DND-41 (cell line): ENCODE data around the gene SIRT1.
"Not testable (repeated sequence)": the region's sequence is repeated elsewhere in the genome, so short reads cannot be mapped to it uniquely, and the experiment has no call there.

Experiments
- EZH2 ChIP-seq: IDR thresholded peaks from 3 replicates; pipeline ENCODE4 v1.6.1; 2012; ENCODE audit warnings: borderline replicate concordance, low read depth, mild to moderate bottlenecking, moderate library complexity, low read length, inconsistent platforms; ENCODE audit not compliant: severe bottlenecking
- TF ChIP-seq, protein P1 (sequence below): IDR thresholded peaks from 2 replicates; pipeline ENCODE4 v1.5.1; 2012; ENCODE audit warnings: borderline replicate concordance, low read length, moderate library complexity, mild to moderate bottlenecking; ENCODE audit not compliant: poor library complexity, severe bottlenecking; ENCODE audit errors: extremely low read depth

DNA sequence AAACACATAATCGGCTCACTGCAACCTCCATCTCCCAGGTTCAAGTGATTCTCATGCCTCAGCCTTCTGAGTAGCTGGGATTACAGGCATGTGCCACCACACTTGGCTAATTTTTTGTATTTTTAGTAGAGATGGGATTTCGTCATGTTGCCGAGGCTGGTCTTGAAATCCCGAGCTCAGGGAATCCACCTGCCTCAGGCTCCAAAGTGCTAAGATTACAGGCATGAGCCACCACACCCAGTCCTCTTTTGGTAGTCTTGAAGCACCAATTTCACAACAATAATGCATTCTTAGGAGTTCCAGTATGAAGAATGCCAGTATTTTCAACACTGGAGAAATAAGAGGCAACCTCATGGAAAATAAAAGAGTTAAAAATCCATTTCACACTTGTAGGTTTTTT, 81.6 kb downstream of the SIRT1 start:
- TF ChIP-seq, protein P1, sequence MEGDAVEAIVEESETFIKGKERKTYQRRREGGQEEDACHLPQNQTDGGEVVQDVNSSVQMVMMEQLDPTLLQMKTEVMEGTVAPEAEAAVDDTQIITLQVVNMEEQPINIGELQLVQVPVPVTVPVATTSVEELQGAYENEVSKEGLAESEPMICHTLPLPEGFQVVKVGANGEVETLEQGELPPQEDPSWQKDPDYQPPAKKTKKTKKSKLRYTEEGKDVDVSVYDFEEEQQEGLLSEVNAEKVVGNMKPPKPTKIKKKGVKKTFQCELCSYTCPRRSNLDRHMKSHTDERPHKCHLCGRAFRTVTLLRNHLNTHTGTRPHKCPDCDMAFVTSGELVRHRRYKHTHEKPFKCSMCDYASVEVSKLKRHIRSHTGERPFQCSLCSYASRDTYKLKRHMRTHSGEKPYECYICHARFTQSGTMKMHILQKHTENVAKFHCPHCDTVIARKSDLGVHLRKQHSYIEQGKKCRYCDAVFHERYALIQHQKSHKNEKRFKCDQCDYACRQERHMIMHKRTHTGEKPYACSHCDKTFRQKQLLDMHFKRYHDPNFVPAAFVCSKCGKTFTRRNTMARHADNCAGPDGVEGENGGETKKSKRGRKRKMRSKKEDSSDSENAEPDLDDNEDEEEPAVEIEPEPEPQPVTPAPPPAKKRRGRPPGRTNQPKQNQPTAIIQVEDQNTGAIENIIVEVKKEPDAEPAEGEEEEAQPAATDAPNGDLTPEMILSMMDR, result not testable (repeated sequence)
- TF ChIP-seq EZH2, result not testable (repeated sequence)
